Smooth muscle cell (in vitro differentiated cells): ENCODE results near the gene QDPR. TPM values are rescaled to one million over a fixed set of nuclear protein-coding genes. Genes with fewer than 3 reads are reported as not detected.

Experiments
- DNase-seq: peaks from one replicate; lab custom pipeline; 2025; ENCODE audit not compliant: unreplicated experiment; lab: John Stamatoyannopoulos, UW
- H2AFZ ChIP-seq: fragments of 200-600 bp; sonication (generic); 2 replicates; pipeline ENCODE4 v1.6.0; 2016; ENCODE audit warnings: antibody characterized with exemption, low read depth, mild to moderate bottlenecking
- H3F3A ChIP-seq: fragments of 200-600 bp; sonication (generic); 2 replicates; pipeline ENCODE4 v1.6.0; 2017; ENCODE audit warnings: antibody characterized with exemption, low read depth
- H3K27ac ChIP-seq: fragments of 200-600 bp; sonication (generic); 2 replicates; pipeline ENCODE4 v1.5.1; 2016; ENCODE audit warnings: low read depth, mild to moderate bottlenecking
- H3K27me3 ChIP-seq: fragments of 200-600 bp; sonication (generic); 2 replicates; pipeline ENCODE4 v1.6.1; 2016; ENCODE audit warnings: low read depth, mild to moderate bottlenecking
- H3K36me3 ChIP-seq: fragments of 200-600 bp; sonication (generic); 2 replicates; pipeline ENCODE4 v1.5.1; 2016; ENCODE audit warnings: low read depth
- H3K4me1 ChIP-seq: fragments of 200-600 bp; sonication (generic); 2 replicates; pipeline ENCODE4 v1.5.1; 2016; ENCODE audit warnings: low read depth
- H3K4me2 ChIP-seq: fragments of 200-600 bp; sonication (generic); 2 replicates; pipeline ENCODE4 v1.6.0; 2016; ENCODE audit warnings: mild to moderate bottlenecking
- H3K4me3 ChIP-seq: fragments of 200-600 bp; sonication (generic); 2 replicates; pipeline ENCODE4 v1.5.1; 2016; ENCODE audit warnings: mild to moderate bottlenecking
- H3K79me2 ChIP-seq: fragments of 200-600 bp; sonication (generic); 2 replicates; pipeline ENCODE4 v1.6.0; 2016; ENCODE audit warnings: low read depth, mild to moderate bottlenecking
- H3K9ac ChIP-seq: fragments of 200-600 bp; sonication (generic); 2 replicates; pipeline ENCODE4 v1.6.0; 2016; ENCODE audit warnings: low read depth
- H3K9me3 ChIP-seq: fragments of 200-600 bp; sonication (generic); replicated peaks from 2 replicates; pipeline ENCODE4 v1.5.1; 2016; ENCODE audit warnings: low read depth
- H4K20me1 ChIP-seq: fragments of 200-600 bp; sonication (generic); 2 replicates; pipeline ENCODE4 v1.6.0; 2016; ENCODE audit warnings: low read depth
- CTCF ChIP-seq: fragments of 200-600 bp; sonication (generic); IDR thresholded peaks from 2 replicates; pipeline ENCODE4 v1.5.1; 2017; ENCODE audit warnings: borderline replicate concordance, mild to moderate bottlenecking, antibody characterized with exemption; ENCODE audit not compliant: insufficient read depth, poor library complexity, severe bottlenecking
- WGBS: methylation state at CpG from one replicate; pipeline ENCODE4 v1.1.7; 2016; ENCODE audit warnings: low lambda C conversion rate; 5-methylcytosine and 5-hydroxymethylcytosine counted together
- polyA plus RNA-seq: library from polyadenylated mRNA; unstranded; fragments of >200 nt; fragmentation: Nextera tagmentation; extraction: Ambion mirVana; gene quantifications from 2 replicates; pipeline ENCODE4 v1.2.1, GENCODE V29; 2016
- total RNA-seq: library from RNA; depleted of rRNA; stranded (reverse); fragments of >200 nt; gene quantifications from 2 replicates; pipeline ENCODE4 v1.2.3, GENCODE V29; 2014

Gene QDPR
- total and polyA plus RNA-seq, 2 experiments from 2014 or later, result 27.5 to 34.8 TPM

GRCh38 chr4:17559709-17560048 lies 47.8 kb upstream of the QDPR start:
- Histone ChIP-seq H3K79me2 (no peaks in the 10 kb centered on the region), H3K4me2 (no peak overlapping the region), H3K4me3 (no peak overlapping the region), H3K27me3 (peaks cover 14% of the 10 kb centered on the region), H3K9ac (no peak overlapping the region), H3K36me3 (no peaks in the 10 kb centered on the region), H3K9me3 (no peaks in the 10 kb centered on the region), H4K20me1 (no peaks in the 10 kb centered on the region), H3K27ac (no peak overlapping the region), H2AFZ (no peak overlapping the region), H3K4me1 (no peaks in the 10 kb centered on the region), H3F3A (no peaks in the 10 kb centered on the region)
- no peak for DNase-seq
- 88% methylated on average over 3 of the region's 3 CpGs for WGBS
- TF ChIP-seq CTCF, result no peak

- Histone ChIP-seq H3K4me3 (no peak overlapping the region), H3K9me3 (no peaks in the 10 kb centered on the region), H2AFZ (no peak overlapping the region), H3K4me1 (no peaks in the 10 kb centered on the region), H3F3A (no peaks in the 10 kb centered on the region), H3K36me3 (no peaks in the 10 kb centered on the region), H3K9ac (no peak overlapping the region), H4K20me1 (no peaks in the 10 kb centered on the region), H3K27me3 (peaks cover 20% of the 10 kb centered on the region), H3K27ac (no peak overlapping the region), H3K79me2 (no peaks in the 10 kb centered on the region), H3K4me2 (no peak overlapping the region)
- WGBS, result 97% methylated on average over 4 of the region's 4 CpGs
- TF ChIP-seq CTCF, result no peak
- no peak for DNase-seq
Measured at GRCh38 chr4:17558941-17559708, 47.2 kb upstream of the QDPR start.

- TF ChIP-seq CTCF, result no peak
- Histone ChIP-seq H3K27ac (no peak overlapping the region), H3K9ac (no peak overlapping the region), H4K20me1 (no peaks in the 10 kb centered on the region), H3F3A (no peaks in the 10 kb centered on the region), H3K4me3 (no peak overlapping the region), H2AFZ (no peak overlapping the region), H3K79me2 (no peaks in the 10 kb centered on the region), H3K36me3 (no peaks in the 10 kb centered on the region), H3K9me3 (no peaks in the 10 kb centered on the region), H3K4me1 (no peaks in the 10 kb centered on the region), H3K27me3 (peaks cover 20% of the 10 kb centered on the region), H3K4me2 (no peak overlapping the region)
- WGBS, result 37% methylated on average over 5 of the region's 5 CpGs
- DNase-seq, result no peak
Measured at GRCh38 chr4:17557880-17558279, 46.0 kb upstream of the QDPR start.

- no peak for TF ChIP-seq CTCF
Measured at GRCh38 chr4:17556498-17556897, 44.6 kb upstream of the QDPR start.

More at GRCh38 chr4:17556498-17556897, 44.6 kb upstream of the QDPR start:
- Histone ChIP-seq H4K20me1 (no peaks in the 10 kb centered on the region), H3K4me3 (no peak overlapping the region), H3K79me2 (no peaks in the 10 kb centered on the region), H2AFZ (no peak overlapping the region), H3K9me3 (no peaks in the 10 kb centered on the region), H3F3A (no peaks in the 10 kb centered on the region), H3K27me3 (peaks cover 20% of the 10 kb centered on the region), H3K36me3 (no peaks in the 10 kb centered on the region), H3K4me1 (no peaks in the 10 kb centered on the region), H3K4me2 (no peak overlapping the region), H3K9ac (no peak overlapping the region), H3K27ac (no peak overlapping the region)
- DNase-seq, result no peak
